Measurements from ENCODE around the gene SGPP2. TPM values are rescaled to one million over a fixed set of nuclear protein-coding genes. Genes with fewer than 3 reads are reported as not detected.

SGPP2 gene
- total and polyA plus RNA-seq, 9 donors: 0.22 to 18.5 (median 1.9) TPM; not detected in 1

- H3K27me3 ChIP-seq: no peaks in the 10 kb centered on the region
- DNase-seq: no peak
- H3K9me3 ChIP-seq: no peaks in the 10 kb centered on the region
- no peak overlapping the region for H3K27ac ChIP-seq
- TF ChIP-seq EP300 (IDR thresholded peaks at IDR 0.05) (no peak), CTCF (IDR thresholded peaks at IDR 0.05) (no peak), POLR2A (IDR thresholded peaks at IDR 0.05) (no peak)
- no peaks in the 10 kb centered on the region for H3K36me3 ChIP-seq
- H3K4me1 ChIP-seq (ENCODE audit: insufficient read depth): no peaks in the 10 kb centered on the region
- H3K4me3 ChIP-seq: no peak overlapping the region
- 81 to 87% (median 83%) methylated on average over 4 of the region's 4 CpGs for WGBS, 3 donors
- intact Hi-C loops (cut with DNase I): no loop called here
These were observed 41.1 kb upstream of the SGPP2 start for GRCh38 chr2:222383255-222383654.

GRCh38 chr2:222391743-222392285, 32.5 kb upstream of the SGPP2 start:
- no peak overlapping the region for H3K4me3 ChIP-seq
- H3K27ac ChIP-seq: no peak overlapping the region
- no peak for DNase-seq
- intact Hi-C loops (cut with DNase I): no loop called here
- no peaks in the 10 kb centered on the region for H3K4me1 ChIP-seq (ENCODE audit: insufficient read depth)
- WGBS, 3 donors: 72 to 75% (median 73%) methylated on average over 6 of the region's 6 CpGs
- H3K9me3 ChIP-seq: no peaks in the 10 kb centered on the region
- TF ChIP-seq CTCF (IDR thresholded peaks at IDR 0.05) (no peak), POLR2A (IDR thresholded peaks at IDR 0.05) (no peak), EP300 (IDR thresholded peaks at IDR 0.05) (no peak)
- H3K27me3 ChIP-seq: no peaks in the 10 kb centered on the region
- H3K36me3 ChIP-seq: no peaks in the 10 kb centered on the region

- H3K4me3 ChIP-seq: no peak overlapping the region
- H3K36me3 ChIP-seq: no peaks in the 10 kb centered on the region
- intact Hi-C loops (cut with DNase I): no loop called here
- no peak for DNase-seq
- no peaks in the 10 kb centered on the region for H3K27me3 ChIP-seq
- no peaks in the 10 kb centered on the region for H3K4me1 ChIP-seq (ENCODE audit: insufficient read depth)
- no peak overlapping the region for H3K27ac ChIP-seq
- TF ChIP-seq CTCF (IDR thresholded peaks at IDR 0.05): no peak
- WGBS, 3 donors: 63 to 77% (median 73%) methylated on average over 4 of the region's 4 CpGs
- no peaks in the 10 kb centered on the region for H3K9me3 ChIP-seq
These were observed 30.5 kb upstream of the SGPP2 start for GRCh38 chr2:222393733-222394267.

GRCh38 chr2:222398446-222398885, 25.9 kb upstream of the SGPP2 start:
- Histone ChIP-seq H3K9me3 (no peaks in the 10 kb centered on the region), H3K36me3 (no peaks in the 10 kb centered on the region), H3K27me3 (no peaks in the 10 kb centered on the region), H3K4me3 (no peak overlapping the region), H3K4me1 (ENCODE audit: insufficient read depth) (no peaks in the 10 kb centered on the region), H3K27ac (no peak overlapping the region)
- intact Hi-C loops (cut with DNase I): no loop called here
- 75 to 81% (median 81%) methylated on average over 1 of the region's 1 CpG for WGBS, 3 donors
- no peak for DNase-seq
- TF ChIP-seq EP300 (IDR thresholded peaks at IDR 0.05) (no peak), CTCF (IDR thresholded peaks at IDR 0.05) (no peak), POLR2A (IDR thresholded peaks at IDR 0.05) (no peak)

Data from ovary (tissue), 9 donors.